ENCODE data around the gene CRPPA.

The CRPPA gene

GRCh38 chr7:16433568-16434122, 12.3 kb upstream of the CRPPA start:
- Mint-ChIP-seq H3K36me3 (no peaks in the 10 kb centered on the region), H3K27ac (no peak overlapping the region), H3K9me3 (no peaks in the 10 kb centered on the region), H3K27me3 (no peaks in the 10 kb centered on the region), H3K4me1 (no peaks in the 10 kb centered on the region), H3K4me3 (no peak overlapping the region)
- no peak for ATAC-seq

- H3K27me3 Mint-ChIP-seq, result no peaks in the 10 kb centered on the region
- no peaks in the 10 kb centered on the region for H3K36me3 Mint-ChIP-seq
- no peaks in the 10 kb centered on the region for H3K4me1 Mint-ChIP-seq
- H3K9me3 Mint-ChIP-seq, result no peaks in the 10 kb centered on the region
- no peak overlapping the region for H3K4me3 Mint-ChIP-seq
- no peak overlapping the region for H3K27ac Mint-ChIP-seq
- no peak for ATAC-seq
Observed at GRCh38 chr7:16432425-16432731, 11.0 kb upstream of the CRPPA start.

GRCh38 chr7:16431646-16432424, 10.5 kb upstream of the CRPPA start:
- Mint-ChIP-seq H3K9me3 (no peaks in the 10 kb centered on the region), H3K27ac (no peak overlapping the region), H3K27me3 (no peaks in the 10 kb centered on the region), H3K36me3 (no peaks in the 10 kb centered on the region), H3K4me3 (no peak overlapping the region), H3K4me1 (no peaks in the 10 kb centered on the region)
- ATAC-seq, result peak; percentile 48

- no peaks in the 10 kb centered on the region for H3K27me3 Mint-ChIP-seq
- H3K4me3 Mint-ChIP-seq, result no peak overlapping the region
- no peaks in the 10 kb centered on the region for H3K9me3 Mint-ChIP-seq
- no peaks in the 10 kb centered on the region for H3K36me3 Mint-ChIP-seq
- no peak for ATAC-seq
- no peak overlapping the region for H3K27ac Mint-ChIP-seq
- H3K4me1 Mint-ChIP-seq, result no peaks in the 10 kb centered on the region
Observed at GRCh38 chr7:16430133-16430532, 8.8 kb upstream of the CRPPA start.

- H3K4me1 Mint-ChIP-seq, result no peaks in the 10 kb centered on the region
- H3K36me3 Mint-ChIP-seq, result no peaks in the 10 kb centered on the region
- ATAC-seq, result no peak
- no peak overlapping the region for H3K27ac Mint-ChIP-seq
- H3K4me3 Mint-ChIP-seq, result no peak overlapping the region
- H3K9me3 Mint-ChIP-seq, result no peaks in the 10 kb centered on the region
- no peaks in the 10 kb centered on the region for H3K27me3 Mint-ChIP-seq
Observed at GRCh38 chr7:16428672-16429071, 7.3 kb upstream of the CRPPA start.

- Mint-ChIP-seq H3K4me1 (no peaks in the 10 kb centered on the region), H3K27me3 (no peaks in the 10 kb centered on the region), H3K9me3 (no peaks in the 10 kb centered on the region), H3K4me3 (no peak overlapping the region), H3K36me3 (no peaks in the 10 kb centered on the region), H3K27ac (no peak overlapping the region)
- ATAC-seq, result no peak
Observed at GRCh38 chr7:16428182-16428581, 6.8 kb upstream of the CRPPA start.

- Mint-ChIP-seq H3K9me3 (no peaks in the 10 kb centered on the region), H3K36me3 (no peaks in the 10 kb centered on the region), H3K27ac (no peak overlapping the region), H3K27me3 (no peaks in the 10 kb centered on the region), H3K4me3 (no peak overlapping the region), H3K4me1 (peaks cover 11% of the 10 kb centered on the region)
- ATAC-seq, result no peak
Observed at GRCh38 chr7:16423761-16424160, 2.4 kb upstream of the CRPPA start.

GRCh38 chr7:16422917-16423316, 1.6 kb upstream of the CRPPA start:
- H3K9me3 Mint-ChIP-seq, result no peaks in the 10 kb centered on the region
- H3K36me3 Mint-ChIP-seq, result no peaks in the 10 kb centered on the region
- no peaks in the 10 kb centered on the region for H3K27me3 Mint-ChIP-seq
- H3K4me3 Mint-ChIP-seq, result no peak overlapping the region
- H3K27ac Mint-ChIP-seq, result no peak overlapping the region
- peaks cover 11% of the 10 kb centered on the region for H3K4me1 Mint-ChIP-seq
- no peak for ATAC-seq

GRCh38 chr7:16422103-16422435, 731 bp upstream of the CRPPA start:
- ATAC-seq, result no peak
- Mint-ChIP-seq H3K4me1 (peaks cover 15% of the 10 kb centered on the region), H3K27me3 (no peaks in the 10 kb centered on the region), H3K36me3 (no peaks in the 10 kb centered on the region), H3K27ac (peak overlapping the region; percentile 95), H3K4me3 (peak overlapping the region; percentile 91), H3K9me3 (no peaks in the 10 kb centered on the region)

GRCh38 chr7:16420649-16421332, 547 bp downstream of the CRPPA start:
- Mint-ChIP-seq H3K4me1 (peaks cover 21% of the 10 kb centered on the region), H3K27me3 (no peaks in the 10 kb centered on the region), H3K9me3 (no peaks in the 10 kb centered on the region), H3K4me3 (peak overlapping the region; percentile 91), H3K27ac (peak overlapping the region; percentile 95), H3K36me3 (no peaks in the 10 kb centered on the region)
- ATAC-seq, result peak; percentile 96

GRCh38 chr7:16420329-16420648, 1.0 kb downstream of the CRPPA start:
- Mint-ChIP-seq H3K27me3 (no peaks in the 10 kb centered on the region), H3K27ac (peak overlapping the region; percentile 95), H3K9me3 (no peaks in the 10 kb centered on the region), H3K36me3 (no peaks in the 10 kb centered on the region), H3K4me1 (peaks cover 21% of the 10 kb centered on the region), H3K4me3 (peak overlapping the region; percentile 91)
- ATAC-seq, result no peak

GRCh38 chr7:16419859-16420258, 1.5 kb downstream of the CRPPA start:
- Mint-ChIP-seq H3K36me3 (no peaks in the 10 kb centered on the region), H3K9me3 (no peaks in the 10 kb centered on the region), H3K27ac (peak overlapping the region; percentile 95), H3K27me3 (no peaks in the 10 kb centered on the region), H3K4me3 (peak overlapping the region; percentile 91), H3K4me1 (peaks cover 21% of the 10 kb centered on the region)
- ATAC-seq, result no peak

- no peak overlapping the region for H3K27ac Mint-ChIP-seq
- no peaks in the 10 kb centered on the region for H3K27me3 Mint-ChIP-seq
- no peaks in the 10 kb centered on the region for H3K36me3 Mint-ChIP-seq
- H3K4me1 Mint-ChIP-seq, result peaks cover 21% of the 10 kb centered on the region
- no peak overlapping the region for H3K4me3 Mint-ChIP-seq
- no peaks in the 10 kb centered on the region for H3K9me3 Mint-ChIP-seq
- no peak for ATAC-seq
Observed at GRCh38 chr7:16419126-16419525, 2.2 kb downstream of the CRPPA start.

GRCh38 chr7:16417906-16418305, 3.4 kb downstream of the CRPPA start:
- H3K4me3 Mint-ChIP-seq, result no peak overlapping the region
- H3K27ac Mint-ChIP-seq, result no peak overlapping the region
- no peaks in the 10 kb centered on the region for H3K9me3 Mint-ChIP-seq
- no peaks in the 10 kb centered on the region for H3K27me3 Mint-ChIP-seq
- H3K36me3 Mint-ChIP-seq, result no peaks in the 10 kb centered on the region
- peaks cover 21% of the 10 kb centered on the region for H3K4me1 Mint-ChIP-seq
- no peak for ATAC-seq

- no peaks in the 10 kb centered on the region for H3K36me3 Mint-ChIP-seq
- H3K4me1 Mint-ChIP-seq, result peaks cover 21% of the 10 kb centered on the region
- no peaks in the 10 kb centered on the region for H3K9me3 Mint-ChIP-seq
- no peak overlapping the region for H3K4me3 Mint-ChIP-seq
- no peak overlapping the region for H3K27ac Mint-ChIP-seq
- H3K27me3 Mint-ChIP-seq, result no peaks in the 10 kb centered on the region
- no peak for ATAC-seq
Observed at GRCh38 chr7:16416289-16417282, 4.8 kb downstream of the CRPPA start.

All from stimulated activated memory B cell treated with anti-CD40 and anti-IgM and Interleukin-4, amounts not matched to agents 10 μg/mL and 1 μg/mL and 100 μg/mL, for 72 hours (primary cell).